ENCODE results near the gene VWA1.
"Not testable (repeated sequence)": the region's sequence is repeated elsewhere in the genome, so short reads cannot be mapped to it uniquely, and the experiment has no call there.

Gene VWA1

DNA sequence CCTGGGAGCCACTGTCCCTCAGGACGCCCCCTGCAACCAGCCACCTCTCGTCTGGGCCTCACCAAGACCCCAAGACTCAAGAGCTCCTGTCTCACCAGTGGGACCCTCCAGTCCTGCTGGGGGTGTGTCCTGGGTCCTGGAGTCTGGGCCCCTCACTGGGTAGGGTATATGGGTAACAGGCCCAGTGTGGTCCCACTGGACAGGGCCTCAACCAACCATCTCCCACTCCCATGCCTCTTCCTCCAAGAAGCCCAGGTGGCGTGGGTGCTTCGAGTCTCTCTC, 725 bp upstream of the VWA1 start:
- in situ Hi-C loops (cut with MboI; ENCODE audit: low sequenced_read_pairs): no loop called here

DNA sequence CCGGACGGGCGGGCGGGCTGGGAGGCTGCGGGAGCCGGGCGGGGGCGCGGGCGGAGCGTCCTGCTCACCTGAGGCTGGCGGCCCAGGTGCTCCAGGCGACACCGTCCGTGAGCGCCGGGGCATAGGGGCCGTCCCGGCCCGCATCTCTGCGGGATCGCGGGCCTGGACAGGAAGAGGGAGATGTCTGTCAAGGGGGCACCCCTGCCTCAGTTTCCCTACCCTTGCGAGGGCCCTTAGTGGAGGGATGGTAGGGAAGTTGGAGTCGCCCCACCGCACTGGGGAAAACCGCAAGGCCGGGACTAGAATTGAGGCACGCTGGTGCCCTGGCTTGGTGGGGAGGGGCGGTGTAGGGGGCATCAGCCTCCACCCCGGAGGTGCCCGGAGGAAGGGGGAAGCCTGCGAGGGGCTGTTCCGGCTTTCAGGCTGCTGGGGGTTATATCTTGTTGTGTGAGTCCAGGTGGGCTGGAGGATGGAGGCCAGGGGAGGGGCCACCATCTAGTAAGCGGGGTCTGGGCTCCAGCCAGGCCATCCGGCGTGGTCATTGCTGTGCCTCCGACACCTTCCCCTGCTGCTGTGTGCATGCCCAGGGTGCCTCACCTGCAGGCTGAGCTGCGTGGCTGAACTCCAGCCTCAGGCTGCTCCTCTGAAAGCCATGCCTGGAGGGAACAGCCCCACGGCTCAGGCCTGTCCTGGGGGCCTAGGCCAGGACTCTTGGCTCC, 580 bp downstream of the VWA1 start:
- in situ Hi-C loops (cut with MboI; ENCODE audit: low sequenced_read_pairs): no loop called here

DNA sequence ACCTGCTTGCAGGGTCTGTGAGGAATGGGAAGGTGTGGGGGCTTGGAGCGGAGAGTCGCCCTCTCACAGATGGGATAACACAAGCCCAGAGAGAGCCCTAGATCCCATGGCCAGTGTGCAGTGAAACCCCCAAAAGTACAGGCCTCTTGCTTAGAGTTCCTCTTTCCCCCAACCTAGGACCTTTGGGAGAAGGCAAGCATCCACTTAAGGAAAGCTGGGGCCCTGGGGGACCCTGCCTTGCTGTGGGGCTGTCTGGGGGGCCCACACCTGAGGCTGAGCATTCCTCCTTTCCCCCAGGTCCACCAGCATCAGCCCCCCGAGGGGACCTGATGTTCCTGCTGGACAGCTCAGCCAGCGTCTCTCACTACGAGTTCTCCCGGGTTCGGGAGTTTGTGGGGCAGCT, 1.1 kb downstream of the VWA1 start:
- in situ Hi-C loops (cut with MboI; ENCODE audit: low sequenced_read_pairs): no loop called here

DNA sequence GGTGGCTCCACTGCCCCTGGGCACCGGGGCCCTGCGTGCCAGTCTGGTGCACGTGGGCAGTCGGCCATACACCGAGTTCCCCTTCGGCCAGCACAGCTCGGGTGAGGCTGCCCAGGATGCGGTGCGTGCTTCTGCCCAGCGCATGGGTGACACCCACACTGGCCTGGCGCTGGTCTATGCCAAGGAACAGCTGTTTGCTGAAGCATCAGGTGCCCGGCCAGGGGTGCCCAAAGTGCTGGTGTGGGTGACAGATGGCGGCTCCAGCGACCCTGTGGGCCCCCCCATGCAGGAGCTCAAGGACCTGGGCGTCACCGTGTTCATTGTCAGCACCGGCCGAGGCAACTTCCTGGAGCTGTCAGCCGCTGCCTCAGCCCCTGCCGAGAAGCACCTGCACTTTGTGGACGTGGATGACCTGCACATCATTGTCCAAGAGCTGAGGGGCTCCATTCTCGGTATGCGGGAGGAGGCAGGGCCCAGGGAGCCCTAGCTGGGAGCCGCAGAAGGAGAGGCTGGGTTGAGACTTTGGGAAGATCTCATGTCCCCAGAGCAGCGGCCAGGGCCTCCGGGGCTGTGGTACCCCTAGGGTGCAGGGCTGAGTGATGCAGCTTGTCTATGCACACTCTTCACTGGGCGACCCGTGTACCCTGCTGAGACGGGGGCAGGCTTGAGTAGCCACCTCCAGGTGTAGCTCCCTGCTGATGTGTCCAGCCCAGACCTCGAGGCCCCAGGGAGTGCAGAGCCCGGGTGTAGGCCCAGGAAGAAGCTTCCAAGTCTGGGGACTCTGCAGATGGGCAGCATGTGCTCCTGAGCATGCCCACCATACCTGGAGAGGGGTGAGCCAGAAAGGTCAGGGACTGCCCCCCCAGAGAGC, 1.8 kb downstream of the VWA1 start:
- in situ Hi-C loops (cut with MboI; ENCODE audit: low sequenced_read_pairs): no loop called here

DNA sequence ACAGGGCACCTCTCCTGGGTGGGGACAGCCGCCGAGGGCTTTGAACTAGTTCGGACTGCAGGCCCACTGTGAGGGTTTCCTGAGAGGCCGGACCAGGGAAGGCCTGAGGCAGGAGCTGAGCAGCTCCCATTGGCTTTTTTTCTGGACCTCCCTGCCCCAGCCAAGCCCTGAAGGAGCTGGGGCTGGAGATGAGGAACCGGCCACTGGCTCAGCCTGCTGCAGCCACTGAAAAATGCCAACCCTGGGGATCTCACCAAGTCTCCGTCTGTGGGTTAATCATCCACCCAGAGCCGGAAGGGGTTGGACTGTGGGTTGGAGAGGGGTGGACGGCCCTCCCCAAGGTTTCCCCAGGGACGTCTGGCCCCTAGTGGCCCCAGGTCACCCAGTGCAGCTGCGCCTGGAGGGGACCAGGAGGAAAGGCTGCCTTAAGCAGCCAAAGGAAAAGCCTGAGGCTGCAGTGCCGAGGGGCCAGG, 2.5 kb downstream of the VWA1 start:
- in situ Hi-C loops (cut with MboI; ENCODE audit: low sequenced_read_pairs): no loop called here

DNA sequence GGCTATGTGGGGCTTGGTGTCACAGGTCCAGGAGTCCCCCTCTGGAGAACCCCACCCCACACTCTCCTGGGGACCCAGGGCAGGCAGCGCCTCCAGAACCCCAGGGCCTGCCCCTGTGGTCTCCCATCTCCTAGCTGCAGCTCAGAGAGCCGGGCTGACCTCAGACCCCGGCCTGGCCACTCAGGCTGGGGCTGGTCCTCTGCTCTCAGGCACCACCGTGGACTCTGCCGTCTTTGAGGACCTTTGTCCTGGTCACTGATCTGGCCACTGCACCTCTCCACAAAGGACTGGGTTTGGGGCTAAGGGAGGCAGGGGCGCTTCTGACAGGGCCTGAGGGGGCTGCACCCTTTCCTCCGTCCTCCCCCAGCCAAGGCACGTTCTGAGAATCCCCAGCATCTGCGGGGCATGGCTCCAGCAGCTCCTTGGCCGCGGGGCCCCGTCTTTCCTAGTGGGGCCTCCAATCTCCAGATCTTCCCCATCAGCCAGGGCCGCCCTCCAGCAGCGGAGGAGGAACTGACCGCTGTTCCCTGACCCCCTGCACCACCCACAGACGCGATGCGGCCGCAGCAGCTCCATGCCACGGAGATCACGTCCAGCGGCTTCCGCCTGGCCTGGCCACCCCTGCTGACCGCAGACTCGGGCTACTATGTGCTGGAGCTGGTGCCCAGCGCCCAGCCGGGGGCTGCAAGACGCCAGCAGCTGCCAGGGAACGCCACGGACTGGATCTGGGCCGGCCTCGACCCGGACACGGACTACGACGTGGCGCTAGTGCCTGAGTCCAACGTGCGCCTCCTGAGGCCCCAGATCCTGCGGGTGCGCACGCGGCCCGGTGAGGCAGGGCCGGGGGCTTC, 3.3 kb downstream of the VWA1 start:
- in situ Hi-C loops (cut with MboI; ENCODE audit: low sequenced_read_pairs): no loop called here

DNA sequence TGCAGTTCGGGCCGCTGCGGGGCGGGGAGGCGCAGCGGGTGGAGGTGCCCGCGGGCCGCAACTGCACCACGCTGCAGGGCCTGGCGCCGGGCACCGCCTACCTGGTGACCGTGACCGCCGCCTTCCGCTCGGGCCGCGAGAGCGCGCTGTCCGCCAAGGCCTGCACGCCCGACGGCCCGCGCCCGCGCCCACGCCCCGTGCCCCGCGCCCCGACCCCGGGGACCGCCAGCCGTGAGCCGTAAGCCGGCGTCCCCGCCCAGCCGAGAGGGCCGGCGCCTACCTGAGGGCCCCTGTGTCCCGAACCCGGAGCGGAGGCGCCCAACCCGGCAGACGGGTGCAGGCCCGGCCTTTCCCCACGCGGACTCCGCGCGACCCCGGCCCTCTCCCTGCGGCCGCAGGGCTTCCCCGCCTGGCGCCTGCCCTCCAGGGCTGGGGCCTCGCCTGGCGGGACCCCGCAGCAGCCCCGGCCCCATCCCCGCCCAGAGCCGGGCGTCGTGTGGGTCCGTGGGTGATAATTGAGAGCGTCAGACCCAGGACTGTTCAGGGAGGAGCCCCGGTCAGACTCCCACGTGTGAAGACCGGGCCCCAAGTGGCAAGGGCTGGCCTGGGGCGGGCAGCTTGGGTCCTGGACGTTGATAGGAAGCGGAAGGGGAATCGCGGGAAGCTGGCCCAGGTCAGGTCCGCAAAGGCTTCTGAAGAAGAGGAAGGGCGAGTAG, 4.2 kb downstream of the VWA1 start:
- in situ Hi-C loops (cut with MboI; ENCODE audit: low sequenced_read_pairs): no loop called here

DNA sequence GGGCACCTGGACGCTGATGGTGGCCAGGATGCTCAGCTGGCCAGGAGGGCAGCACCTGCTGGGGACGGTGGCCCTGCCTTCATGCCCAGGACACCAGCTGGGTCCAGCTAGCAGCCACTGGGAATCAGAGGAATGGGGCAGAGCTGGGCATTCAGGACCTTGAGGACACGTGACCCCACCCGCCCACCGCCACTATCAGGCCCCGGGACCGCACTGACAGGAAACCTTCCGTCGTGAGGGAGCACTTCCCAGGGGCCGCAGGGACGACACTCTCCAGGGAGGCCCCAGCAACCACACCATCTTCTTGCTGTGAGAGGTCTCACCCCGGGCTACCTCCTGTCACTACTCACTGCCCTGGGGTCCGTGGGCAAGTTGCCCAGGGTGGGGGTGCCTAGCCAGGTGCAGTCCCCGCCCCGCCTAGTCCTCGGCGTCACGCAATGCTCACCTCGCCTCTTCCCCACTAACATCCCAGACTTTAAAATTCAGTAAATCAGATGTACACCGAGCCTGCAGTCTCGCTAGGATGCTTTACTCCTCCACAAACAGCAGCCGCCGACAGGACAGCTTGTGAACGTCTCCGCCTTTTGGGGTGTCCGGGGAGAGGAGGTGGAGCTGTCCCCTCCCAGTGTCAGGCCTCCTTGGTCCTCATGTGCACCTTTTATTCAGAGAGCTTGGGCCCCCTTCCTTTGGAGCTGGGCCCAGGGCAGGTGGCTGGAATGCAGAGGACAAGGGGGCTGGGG, 4.9 kb downstream of the VWA1 start:
- in situ Hi-C loops (cut with MboI; ENCODE audit: low sequenced_read_pairs): no loop called here

DNA sequence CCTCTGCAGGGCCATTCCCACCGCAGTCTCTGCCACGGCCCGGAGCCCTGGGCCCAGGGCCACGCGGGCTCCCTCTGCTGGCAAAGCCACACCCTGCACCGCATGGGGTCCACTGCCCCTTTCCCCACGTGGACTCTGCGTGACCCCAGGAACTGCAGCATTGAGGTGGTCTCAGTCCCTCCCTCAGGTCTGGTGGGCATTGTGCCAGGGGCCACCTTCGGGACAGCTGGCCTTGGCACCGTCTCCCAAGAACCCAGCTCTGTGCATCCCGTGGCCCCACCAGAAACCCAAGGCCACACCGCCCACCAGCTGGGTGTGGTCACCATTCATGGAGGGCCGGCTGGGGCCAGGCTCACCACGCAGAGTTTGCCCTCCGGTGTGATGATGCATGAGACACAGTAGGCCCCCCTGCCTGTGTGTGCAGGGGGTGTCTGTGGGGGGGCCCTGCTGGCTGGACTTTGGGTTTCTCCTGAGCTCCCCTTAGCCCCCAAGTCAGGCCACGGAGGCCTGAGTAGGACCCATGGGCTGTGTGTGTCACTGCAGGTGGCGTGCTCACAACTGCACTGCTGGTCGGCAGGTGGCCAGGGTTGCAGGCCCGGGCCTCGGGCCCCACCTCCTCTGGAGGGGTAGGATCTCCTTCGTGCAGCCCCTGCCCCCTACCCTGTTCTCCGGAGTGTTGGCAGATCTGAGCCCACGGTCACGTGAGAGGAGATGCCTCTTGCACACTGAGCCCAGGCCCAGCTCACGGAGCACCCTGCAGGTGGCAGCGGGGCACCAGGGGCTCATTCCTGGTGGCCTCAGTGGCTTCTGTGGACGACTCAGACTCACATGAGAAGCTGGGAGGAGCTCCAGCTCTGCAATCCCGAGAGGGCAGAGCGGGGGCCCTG, 5.8 kb downstream of the VWA1 start:
- in situ Hi-C loops (cut with MboI; ENCODE audit: low sequenced_read_pairs): no loop called here

DNA sequence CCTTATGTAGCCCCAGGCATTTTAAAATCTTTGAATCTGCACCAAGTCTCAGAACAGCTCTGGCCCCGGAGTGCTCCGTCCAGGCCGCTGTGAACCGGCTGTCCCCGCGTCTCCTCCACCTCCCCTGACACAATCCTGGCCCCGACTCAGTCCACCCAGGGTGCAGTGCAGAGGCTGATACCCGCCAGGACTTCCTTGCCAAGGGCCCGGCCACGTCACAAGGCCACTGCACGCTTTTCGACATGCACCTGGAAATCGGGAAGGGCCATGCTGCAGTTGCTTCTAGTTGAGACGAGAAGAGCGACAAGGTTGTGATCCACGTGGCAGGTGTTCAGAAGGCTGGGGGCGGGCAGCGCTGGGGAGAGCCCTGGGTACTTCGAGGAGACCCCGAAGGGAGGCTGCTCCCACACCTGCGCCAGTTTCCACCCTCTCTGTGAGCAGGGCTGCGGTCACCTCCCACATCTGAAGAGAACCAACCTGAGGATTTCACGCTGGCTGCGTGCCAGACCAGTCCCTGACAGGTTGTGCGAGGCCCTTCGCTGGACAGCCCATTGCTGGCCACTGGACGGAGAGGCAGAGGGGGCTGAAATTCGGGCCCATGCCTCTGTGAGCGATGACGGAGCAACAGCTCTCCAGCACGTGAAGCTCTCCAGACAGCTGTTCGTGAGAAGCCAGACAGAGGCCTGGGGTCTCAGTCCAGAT, 6.7 kb downstream of the VWA1 start:
- in situ Hi-C loops (cut with MboI; ENCODE audit: low sequenced_read_pairs): no loop called here

DNA sequence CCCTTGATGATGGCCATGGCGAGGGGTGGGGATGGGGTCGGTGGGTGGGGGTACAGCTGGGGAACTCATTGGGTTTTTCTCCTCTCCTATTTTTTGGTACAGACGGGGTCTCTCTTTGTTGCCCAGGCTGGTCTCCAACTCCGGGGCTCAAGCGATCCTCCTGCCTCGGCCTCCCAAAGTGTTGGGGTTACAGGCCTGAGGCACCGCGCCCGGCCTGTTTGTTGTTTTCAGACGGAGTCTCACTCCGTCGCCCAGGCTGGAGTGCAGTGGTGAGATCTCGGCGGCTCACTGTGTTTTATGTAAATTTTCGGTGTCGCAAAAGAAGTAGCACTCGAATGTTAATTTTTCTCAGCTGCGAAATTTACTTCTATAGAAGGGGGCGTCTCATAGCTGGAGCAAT, 11.1 kb downstream of the VWA1 start:
- in situ Hi-C loops (cut with MboI; ENCODE audit: low sequenced_read_pairs): not testable (repeated sequence)

DNA sequence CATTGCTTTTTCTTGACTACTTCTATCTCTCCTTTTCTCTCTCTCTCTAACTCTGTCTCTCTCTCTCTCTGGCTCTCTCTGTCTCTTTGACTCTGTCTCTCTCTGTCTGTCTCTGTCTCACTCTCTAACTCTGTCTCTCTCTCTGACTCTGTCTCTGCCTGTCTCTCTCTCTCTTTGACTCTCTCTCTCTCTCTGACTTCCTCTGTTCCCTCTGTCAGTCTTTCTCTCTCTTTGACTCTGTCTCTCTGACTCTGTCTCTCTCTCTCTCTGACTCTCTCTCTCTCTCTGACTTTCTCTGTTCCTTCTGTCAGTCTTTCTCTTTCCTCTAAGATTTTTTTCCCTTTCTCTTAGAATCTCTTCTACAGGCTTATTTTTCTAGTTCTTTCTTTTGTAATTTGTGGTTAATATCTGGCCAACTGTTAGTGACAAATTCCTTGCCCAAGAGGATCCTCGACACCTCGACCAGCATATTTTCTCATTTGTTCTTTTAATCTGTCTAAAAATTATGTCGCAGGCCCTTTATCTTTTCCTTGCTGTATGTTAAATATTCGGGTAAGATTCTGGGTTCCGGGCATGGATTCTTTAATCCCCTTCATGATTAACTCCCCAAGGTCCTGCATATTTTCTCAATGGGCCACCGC, 13.7 kb downstream of the VWA1 start, which contains the start of gene ATAD3C:
Gene ATAD3C, plus strand, starts transcription at position 591 of the 641 bp plus-strand sequence. CDS start 995 bp downstream, outside the sequence.
- in situ Hi-C loops (cut with MboI; ENCODE audit: low sequenced_read_pairs): no loop called here

DNA sequence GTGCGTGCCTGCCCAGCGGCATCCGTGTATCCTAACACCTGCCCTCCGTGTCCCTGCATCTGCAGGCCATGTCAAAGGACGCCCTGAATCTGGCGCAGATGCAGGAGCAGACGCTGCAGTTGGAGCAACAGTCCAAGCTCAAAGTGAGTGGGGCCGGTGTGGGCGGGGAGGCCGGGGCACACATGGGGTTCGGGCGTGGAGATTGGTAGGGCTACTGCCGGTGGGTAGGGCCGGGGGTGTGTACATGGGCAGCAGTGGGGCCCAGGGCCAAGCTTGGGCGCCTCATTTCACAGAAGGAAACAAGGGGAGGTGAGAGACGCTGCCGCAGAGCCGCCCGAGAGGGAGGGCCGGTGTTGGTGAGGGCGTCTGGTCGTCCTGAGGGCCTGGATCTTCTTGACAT, 15.1 kb downstream of the VWA1 start:
- in situ Hi-C loops (cut with MboI; ENCODE audit: low sequenced_read_pairs): not testable (repeated sequence)

DNA sequence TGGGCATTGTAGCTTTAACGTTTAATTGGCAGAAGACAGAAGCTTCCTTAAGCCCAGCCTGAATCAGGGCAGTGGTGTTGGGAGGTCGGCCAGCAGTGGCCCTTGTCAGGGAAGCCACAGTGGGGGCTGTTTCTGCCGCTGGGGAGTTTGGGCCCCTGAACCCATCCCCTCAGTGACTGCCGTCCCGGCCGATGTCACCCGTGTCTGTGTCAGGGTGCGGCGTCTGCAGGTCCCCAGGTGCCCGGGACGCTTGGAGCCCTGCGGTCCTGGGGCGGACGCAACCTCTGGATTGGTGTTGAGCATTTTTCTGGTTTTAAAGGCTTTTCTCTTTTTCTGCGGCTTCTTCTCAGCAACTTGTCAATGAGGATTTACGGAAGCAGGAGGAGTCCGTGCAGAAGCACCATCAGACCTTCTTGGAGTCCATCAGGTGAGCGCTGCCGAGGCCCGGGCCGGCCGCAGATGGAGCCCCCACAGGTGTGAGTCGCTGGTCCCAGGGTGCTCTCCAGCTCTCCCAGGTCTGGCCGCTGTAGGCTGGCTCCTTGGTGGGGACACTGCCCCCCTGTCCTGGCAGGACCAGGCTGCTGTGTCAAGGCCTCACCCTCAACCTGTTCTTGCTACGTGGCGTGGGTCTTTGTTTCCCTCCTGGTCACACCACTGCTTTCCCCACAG, 16.3 kb downstream of the VWA1 start:
- in situ Hi-C loops (cut with MboI; ENCODE audit: low sequenced_read_pairs): no loop called here

DNA sequence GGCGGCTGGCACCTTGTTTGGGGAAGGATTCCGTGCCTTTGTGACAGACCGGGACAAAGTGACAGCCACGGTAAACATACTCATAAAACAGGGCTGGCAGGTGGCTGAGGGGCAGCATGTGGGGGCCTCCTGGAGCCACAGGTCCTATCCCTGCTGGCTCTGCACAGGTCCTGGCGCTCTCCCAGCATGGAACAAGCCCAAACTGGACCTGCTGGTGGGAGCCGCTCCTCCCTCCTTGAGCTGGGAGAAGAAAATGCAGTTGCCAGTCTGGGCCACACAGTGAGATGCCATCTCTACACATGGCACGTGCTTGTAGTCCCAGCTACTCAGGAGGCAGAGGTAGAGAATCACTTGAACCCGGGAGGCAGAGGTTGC, 16.9 kb downstream of the VWA1 start:
- in situ Hi-C loops (cut with MboI; ENCODE audit: low sequenced_read_pairs): not testable (repeated sequence)

DNA sequence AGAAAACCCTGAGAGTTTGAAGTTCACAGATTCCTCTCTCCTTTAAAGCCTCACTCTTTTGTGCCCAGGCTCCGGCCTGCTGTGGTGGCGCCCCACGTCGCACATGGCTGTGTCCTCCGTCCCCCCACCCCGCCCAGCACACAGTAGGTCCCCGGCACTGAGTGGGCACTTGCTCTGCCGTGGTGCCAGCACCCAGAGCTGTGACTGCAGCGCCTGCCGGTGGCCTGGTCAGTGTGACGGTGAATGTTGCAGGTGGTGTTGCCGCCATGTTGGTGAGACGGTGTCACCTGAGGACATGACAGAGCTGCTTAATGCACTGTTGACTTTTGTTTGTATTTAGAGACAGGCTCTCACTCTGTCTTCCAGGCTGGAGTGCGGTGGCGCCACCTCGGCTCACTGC, 17.4 kb downstream of the VWA1 start:
- in situ Hi-C loops (cut with MboI; ENCODE audit: low sequenced_read_pairs): no loop called here

DNA sequence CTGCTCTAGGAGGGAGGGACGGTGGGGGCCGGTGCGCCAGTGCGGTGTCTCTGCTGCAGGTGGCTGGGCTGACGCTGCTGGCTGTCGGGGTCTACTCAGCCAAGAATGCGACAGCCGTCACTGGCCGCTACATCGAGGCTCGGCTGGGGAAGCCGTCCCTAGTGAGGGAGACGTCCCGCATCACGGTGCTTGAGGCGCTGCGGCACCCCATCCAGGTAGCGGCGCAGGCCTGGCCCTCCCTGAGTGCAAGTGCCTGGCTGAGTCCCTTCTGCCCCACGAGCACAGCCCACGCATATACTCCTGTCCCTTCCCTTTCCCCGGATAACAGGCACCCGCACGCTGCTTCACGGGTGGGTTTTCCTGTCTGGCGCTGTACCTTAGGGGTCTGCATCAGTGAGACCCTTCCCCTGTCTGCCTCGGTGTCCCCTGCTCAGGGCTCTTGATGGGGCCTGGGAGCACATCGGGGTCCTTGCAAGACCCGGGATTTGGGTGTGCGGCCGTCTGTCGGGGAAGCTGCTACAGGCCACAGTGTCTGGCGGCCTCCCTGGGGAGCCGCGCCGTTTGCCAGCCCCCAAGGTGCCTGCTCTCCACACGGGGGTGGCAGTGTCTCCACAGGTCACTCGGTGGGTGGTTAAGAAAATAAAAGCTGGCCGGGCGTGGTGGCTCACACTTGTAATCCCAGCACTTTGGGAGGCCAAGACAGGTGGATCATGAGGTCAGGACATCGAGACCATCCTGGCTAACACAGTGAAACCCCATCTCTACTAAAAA, 19.0 kb downstream of the VWA1 start:
- in situ Hi-C loops (cut with MboI; ENCODE audit: low sequenced_read_pairs): not testable (repeated sequence)
